Measurements from ENCODE around the gene CDYL.
"Not testable (repeated sequence)": the region's sequence is repeated elsewhere in the genome, so short reads cannot be mapped to it uniquely, and the experiment has no call there.

CDYL gene

GRCh38 chr6:5003604-5004372 lies 227.6 kb downstream of the CDYL start, which contains the start of gene RPP40:
Gene RPP40 (minus strand): TSS chr6:5004037. CDS start chr6:5004002, 35 bp downstream.
- peak; percentile 91 to 92 for DNase-seq (ENCODE audit: low read depth in 2 of 2)

GRCh38 chr6:5004373-5005037 lies 228.3 kb downstream of the CDYL start:
- DNase-seq (ENCODE audit: low read depth in 2 of 2), result no peak

- not testable (repeated sequence) for DNase-seq (ENCODE audit: low read depth in 2 of 2)
Observed at GRCh38 chr6:5005038-5005433, 228.8 kb downstream of the CDYL start.
